ENCODE results near the gene NUDT10.
"Not testable (repeated sequence)": the region's sequence is repeated elsewhere in the genome, so short reads cannot be mapped to it uniquely, and the experiment has no call there.

The NUDT10 gene

DNA sequence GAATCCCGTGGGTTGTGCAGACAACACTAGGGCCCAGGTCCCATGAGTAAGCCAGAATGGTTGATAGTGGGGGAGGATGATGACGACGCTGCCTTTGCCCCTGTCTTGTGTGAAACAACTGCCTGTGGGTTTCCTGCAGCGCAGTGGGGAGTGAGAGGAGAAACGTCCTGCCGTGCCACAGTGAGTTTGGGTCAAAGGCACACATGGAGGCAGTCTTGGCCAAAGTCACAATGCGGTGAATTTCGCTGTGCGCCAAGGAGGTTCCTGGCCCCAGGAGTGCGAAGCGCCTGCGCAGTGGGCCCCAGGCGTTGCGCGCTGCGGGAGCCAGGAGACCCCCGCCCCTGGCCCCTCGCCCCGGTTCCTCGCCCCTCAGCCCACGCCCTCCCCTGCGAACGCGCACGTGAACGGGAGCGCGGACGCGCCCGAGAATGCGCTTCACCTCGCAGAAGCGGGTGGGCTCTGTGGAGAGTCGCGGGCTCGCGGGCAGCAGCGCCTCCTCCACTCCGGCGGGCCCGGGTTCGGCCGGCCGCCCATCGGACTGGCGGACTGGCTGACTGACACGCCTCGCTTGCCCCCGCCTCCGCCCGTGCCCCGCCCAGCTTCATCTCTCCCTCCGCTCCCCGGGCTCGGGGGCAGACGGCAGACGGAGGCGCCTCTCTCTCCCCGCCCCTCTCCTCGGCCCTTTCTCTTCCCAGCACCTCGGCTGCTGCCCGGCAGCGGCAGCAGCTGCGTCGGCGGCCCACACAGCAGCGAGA is at the start of gene NUDT10:
TSS of gene NUDT10 (plus strand) at position 635 of the 755 bp plus-strand sequence. CDS start 144 bp downstream, outside the sequence.
- DNase-seq (ENCODE audit: low spot score) = peak; percentile 43

DNA sequence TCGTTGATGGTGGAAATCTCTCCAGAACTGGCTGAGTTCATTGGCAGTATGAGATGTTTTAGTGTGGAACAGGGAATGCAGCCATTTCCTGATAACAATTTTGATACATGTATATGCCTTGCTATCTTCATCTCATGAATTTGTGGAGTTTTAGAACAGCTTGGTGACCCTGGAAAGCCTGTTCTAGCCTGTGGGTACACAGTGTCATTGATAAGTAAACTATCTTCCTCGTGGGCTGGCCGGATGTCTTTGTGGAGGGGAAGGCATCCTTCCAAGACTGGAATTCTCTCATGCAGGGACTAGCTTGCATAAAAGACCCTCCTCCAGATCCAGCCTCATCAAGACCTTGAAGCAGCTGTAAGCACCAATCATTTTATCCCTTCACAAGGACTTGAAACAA is 40.2 kb upstream of the NUDT10 start:
- no peak for DNase-seq (ENCODE audit: low spot score)

DNA sequence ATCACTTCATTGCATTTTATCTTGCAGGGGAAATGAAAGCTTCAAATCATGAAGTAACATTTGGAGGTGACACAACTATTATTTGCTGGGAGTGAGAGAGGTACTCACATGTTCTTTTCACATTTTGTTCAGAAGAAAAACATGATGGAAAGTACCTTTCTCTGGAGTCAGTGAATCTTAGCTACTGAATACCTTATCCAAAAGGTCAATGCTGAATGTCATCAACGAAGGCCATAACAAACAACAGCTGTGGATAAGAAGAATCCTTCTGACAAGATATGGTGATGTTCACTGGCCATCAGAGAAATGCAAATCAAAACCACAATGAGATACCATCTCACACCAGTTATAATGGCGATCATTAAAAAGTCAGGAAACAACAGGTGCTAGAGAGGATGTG is 36.5 kb upstream of the NUDT10 start:
- DNase-seq (ENCODE audit: low spot score) = no peak

DNA sequence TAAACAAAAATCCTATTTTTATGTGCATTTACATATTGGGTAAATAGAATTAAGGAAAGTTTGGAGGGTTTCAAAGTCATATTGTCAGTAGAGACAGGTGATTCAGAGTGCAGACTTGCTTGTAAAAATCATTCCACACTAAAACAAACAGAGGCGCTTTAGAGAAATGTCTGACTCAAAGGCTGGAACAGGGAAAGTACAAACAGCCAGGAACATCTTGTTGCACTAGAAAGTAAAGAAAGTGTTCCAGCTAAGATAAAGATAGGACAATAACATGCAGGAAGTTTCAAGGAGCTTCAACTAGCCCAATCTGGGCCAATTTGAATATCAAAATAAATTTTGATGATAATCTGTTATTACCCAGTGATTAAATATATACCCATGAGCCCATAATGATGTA is 16.4 kb upstream of the NUDT10 start:
- DNase-seq (ENCODE audit: low spot score) = no peak

DNA sequence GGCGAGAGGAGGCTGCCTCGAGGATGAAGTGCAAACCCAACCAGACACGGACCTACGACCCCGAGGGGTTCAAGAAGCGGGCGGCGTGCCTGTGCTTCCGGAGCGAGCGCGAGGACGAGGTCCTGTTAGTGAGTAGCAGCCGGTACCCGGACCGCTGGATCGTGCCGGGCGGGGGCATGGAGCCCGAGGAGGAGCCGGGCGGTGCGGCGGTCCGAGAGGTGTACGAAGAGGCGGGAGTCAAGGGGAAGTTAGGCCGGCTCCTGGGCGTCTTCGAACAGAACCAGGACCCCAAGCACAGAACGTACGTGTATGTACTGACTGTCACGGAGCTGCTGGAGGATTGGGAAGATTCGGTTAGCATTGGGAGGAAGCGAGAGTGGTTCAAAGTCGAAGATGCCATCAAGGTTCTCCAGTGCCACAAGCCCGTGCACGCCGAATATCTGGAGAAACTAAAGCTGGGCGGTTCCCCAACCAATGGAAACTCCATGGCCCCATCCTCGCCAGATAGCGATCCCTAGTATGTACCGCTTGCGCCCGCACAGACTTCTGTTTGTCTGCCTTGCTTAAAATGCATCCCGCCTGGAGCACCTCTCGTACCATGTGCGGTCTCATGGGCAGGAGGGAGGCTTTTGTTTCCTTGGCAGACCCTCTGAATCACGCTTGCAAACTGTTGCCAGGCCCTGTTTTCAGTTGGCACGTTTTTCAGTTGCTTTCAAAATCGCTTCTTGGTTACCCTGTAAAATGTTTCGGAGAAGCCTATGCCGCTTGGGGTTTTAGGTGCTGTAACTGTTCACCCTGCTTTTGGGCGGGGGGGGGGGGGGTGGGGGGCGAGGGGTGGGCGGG is 542 bp downstream of the NUDT10 start:
- not testable (repeated sequence) for DNase-seq (ENCODE audit: low spot score)

DNA sequence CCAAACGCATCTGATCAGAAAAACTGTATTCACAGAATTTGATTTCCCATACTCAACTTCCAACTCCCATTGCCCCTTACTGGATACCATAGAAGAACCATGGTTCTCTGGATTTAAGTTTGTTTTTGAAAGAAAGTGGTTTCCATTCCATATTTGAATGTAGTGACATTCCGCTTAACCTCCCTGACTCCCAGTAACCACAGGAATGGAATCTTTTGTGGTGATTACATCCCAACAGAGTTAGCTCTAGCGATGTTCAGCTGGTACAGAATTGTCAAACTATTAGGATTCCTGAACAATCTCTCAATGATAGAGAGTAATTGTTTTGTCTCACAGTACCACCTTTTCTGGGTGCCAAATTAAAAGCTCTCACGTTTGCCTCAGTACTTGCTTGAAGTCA is 1.7 kb downstream of the NUDT10 start:
- DNase-seq (ENCODE audit: low spot score) = no peak

DNA sequence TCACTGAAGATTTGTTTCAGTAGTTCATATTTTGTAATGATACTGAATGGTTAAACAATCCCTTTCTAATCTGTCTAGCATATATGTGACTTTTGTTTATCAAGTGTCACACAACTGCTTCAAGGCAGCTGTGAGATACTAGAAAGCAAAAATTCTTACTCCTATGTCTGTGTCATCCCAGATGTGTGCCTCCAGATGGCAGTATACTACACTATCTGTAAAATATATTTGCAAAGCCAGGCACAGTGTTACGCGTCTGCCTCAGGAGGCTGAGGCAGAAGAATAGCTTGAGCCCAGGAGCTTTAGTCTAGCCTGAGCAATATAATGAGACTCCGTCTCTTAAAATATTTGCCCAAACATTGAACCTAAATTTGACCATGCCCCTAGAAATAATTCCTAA is 4.0 kb downstream of the NUDT10 start:
- peak; percentile 59 for DNase-seq (ENCODE audit: low spot score)

DNA sequence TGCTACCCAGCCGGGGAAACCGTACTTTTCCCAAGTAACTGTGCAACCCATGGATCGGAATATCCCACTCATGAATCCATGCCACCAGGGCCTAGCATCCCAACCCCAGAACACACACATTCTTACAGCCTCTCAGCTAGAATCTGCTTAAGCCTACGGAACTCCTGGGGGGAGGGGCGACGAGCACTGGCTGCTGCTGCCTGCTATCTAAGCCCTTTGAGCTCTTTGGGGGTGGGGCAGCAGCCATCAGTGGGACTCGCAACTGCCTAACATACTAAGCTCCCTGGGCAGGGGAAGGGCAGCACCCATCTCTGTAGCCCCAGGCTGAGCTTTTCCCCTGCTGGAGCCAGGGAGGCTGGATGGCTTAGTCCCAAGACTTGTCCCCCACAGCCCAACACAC is 28.6 kb downstream of the NUDT10 start:
- DNase-seq (ENCODE audit: low spot score) = no peak

DNA sequence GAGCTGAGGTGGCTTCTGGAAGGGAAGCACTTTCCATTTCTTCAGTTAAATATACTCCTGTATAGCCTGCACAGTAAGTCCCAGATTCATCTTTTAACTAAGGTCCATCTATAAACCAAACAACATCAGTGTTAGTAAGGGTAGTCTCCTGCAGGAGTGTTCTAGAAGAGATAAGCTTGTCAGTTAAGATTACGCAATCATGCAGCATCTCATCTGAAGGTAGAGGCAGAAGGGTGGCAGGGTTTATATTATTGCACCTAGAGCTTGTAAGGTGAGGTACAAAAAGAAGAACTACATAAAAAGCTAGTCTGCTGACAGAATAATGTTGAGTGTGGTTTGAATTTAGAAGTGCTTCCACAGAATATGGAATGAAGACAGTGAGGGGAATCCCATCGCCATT is 44.0 kb downstream of the NUDT10 start:
- DNase-seq (ENCODE audit: low spot score) = no peak
